ENCODE data around the gene VPS36.
A peak's percentile ranks its signal among the peaks of the same experiment; 100 is the strongest.

Gene VPS36

DNA sequence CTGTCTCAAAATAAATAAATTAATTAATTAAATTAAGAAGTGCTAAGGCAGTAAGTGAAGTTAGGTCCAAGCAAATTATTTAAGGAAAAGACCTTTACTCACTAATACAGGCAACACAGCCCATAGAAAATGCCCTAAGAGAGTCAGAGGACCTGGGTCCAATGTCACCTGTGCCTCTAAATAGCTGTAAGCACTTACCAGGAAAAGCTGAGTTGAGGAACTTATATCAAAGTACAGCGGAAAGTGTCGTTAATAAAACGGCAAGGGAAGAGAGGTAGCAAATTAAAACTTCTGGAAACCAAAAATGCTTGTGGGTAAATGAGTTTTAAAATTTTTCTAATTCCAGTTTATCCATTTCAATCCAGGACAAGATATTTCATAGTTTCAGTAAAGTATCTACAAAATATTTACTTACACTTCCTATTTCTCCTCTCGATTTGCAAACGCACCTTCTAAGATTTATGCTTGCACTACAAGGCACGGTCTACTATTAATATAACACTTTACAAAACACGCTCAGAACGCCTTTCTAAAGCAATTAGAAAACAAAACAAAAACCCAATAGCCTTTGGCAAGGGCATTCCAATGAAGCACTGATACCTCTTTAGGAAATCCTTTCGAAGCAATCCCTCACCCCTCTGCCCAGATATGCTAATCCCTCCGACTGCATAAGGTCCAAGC is 963 bp downstream of the VPS36 start:
- TF ChIP-seq EZH2phosphoT487 (IDR thresholded peaks at IDR 0.05; ENCODE audit: low read length), result no peak
- no peak for TF ChIP-seq CTCF (IDR thresholded peaks at IDR 0.05; ENCODE audit: low read length)
- TF ChIP-seq EZH2 (optimal IDR thresholded peaks at IDR 0.05; ENCODE audit: low read depth, low read length), result no peak
- H3K27ac ChIP-seq (ENCODE audit: low read length), result peak overlapping the region; percentile 62; the same call in 1 of the 2 replicates
- H4K20me1 ChIP-seq (ENCODE audit: insufficient read depth, low read length), result no peaks in the 10 kb centered on the region
- H3K27me3 ChIP-seq (replicated peaks; ENCODE audit: insufficient read depth, low read length), result no peaks in the 10 kb centered on the region
- H3K4me2 ChIP-seq (ENCODE audit: low read depth, low read length), result peak overlapping the region; percentile 68
- 0 out of 2 replicates have a peak, but pooled peaks cover 7% of the 10 kb centered on the region for H3K4me1 ChIP-seq (ENCODE audit: low read length)
- DNase-seq, result peak; percentile 9
- no peaks in the 10 kb centered on the region for H3K9me2 ChIP-seq (replicated peaks; ENCODE audit: insufficient read depth, low read length)
- H3K9me3 ChIP-seq (replicated peaks; ENCODE audit: insufficient read depth, low read length), result no peaks in the 10 kb centered on the region
- peak overlapping the region; percentile 63 for H2AFZ ChIP-seq (ENCODE audit: low read length)
- H3K9ac ChIP-seq (ENCODE audit: low read length), result peak overlapping the region; percentile 80
- H3K36me3 ChIP-seq (replicated peaks; ENCODE audit: insufficient read depth, low read length), result no peaks in the 10 kb centered on the region
- H3F3A ChIP-seq (ENCODE audit: insufficient read depth, low read length), result peaks cover 17% of the 10 kb centered on the region
- H3K4me3 ChIP-seq (ENCODE audit: low read length), result peak overlapping the region; percentile 89
- H3K79me2 ChIP-seq (ENCODE audit: low read length), result peaks cover 62% of the 10 kb centered on the region

GRCh38 chr13:52447815-52448552 is 2.5 kb downstream of the VPS36 start:
- Histone ChIP-seq H3K27ac (ENCODE audit: low read length) (no peak overlapping the region), H4K20me1 (ENCODE audit: insufficient read depth, low read length) (no peaks in the 10 kb centered on the region), H2AFZ (ENCODE audit: low read length) (no peak overlapping the region), H3K36me3 (replicated peaks; ENCODE audit: insufficient read depth, low read length) (no peaks in the 10 kb centered on the region), H3F3A (ENCODE audit: insufficient read depth, low read length) (peaks cover 4% of the 10 kb centered on the region; the same call in 1 of the 2 replicates), H3K79me2 (ENCODE audit: low read length) (peaks cover 61% of the 10 kb centered on the region), H3K4me2 (ENCODE audit: low read depth, low read length) (peak overlapping the region; percentile 22; the same call in 1 of the 2 replicates), H3K9me2 (replicated peaks; ENCODE audit: insufficient read depth, low read length) (no peaks in the 10 kb centered on the region), H3K27me3 (replicated peaks; ENCODE audit: insufficient read depth, low read length) (no peaks in the 10 kb centered on the region), H3K4me3 (ENCODE audit: low read length) (no peak overlapping the region), H3K9ac (ENCODE audit: low read length) (no peak overlapping the region), H3K4me1 (ENCODE audit: low read length) (0 out of 2 replicates have a peak, but pooled peaks cover 7% of the 10 kb centered on the region), H3K9me3 (replicated peaks; ENCODE audit: insufficient read depth, low read length) (no peaks in the 10 kb centered on the region)
- no peak for DNase-seq
- TF ChIP-seq EZH2 (optimal IDR thresholded peaks at IDR 0.05; ENCODE audit: low read depth, low read length), result no peak

DNA sequence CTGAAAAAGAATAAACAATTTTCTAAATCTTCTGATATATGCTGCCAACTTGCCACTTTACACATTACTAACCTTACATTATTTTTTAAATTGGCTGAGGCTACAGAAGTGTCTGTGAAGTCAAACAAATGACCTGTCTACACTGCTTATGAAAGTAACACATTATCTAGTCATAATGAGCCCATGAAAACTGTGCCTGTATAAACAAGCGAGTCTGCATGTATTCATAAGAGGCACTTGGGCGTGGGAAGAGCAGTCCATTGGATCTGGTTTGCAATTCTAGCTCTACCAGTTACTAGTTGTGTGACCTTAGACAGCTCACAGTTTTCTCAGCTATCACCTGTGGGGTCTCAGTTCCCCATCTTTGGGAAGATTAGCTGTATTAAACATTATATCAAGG is 3.1 kb downstream of the VPS36 start:
- no peaks in the 10 kb centered on the region for H3K9me2 ChIP-seq (replicated peaks; ENCODE audit: insufficient read depth, low read length)
- H3K79me2 ChIP-seq (ENCODE audit: low read length), result peaks cover 62% of the 10 kb centered on the region
- H3K9me3 ChIP-seq (replicated peaks; ENCODE audit: insufficient read depth, low read length), result no peaks in the 10 kb centered on the region
- no peak overlapping the region for H3K4me3 ChIP-seq (ENCODE audit: low read length)
- no peak for DNase-seq
- H3K27me3 ChIP-seq (replicated peaks; ENCODE audit: insufficient read depth, low read length), result no peaks in the 10 kb centered on the region
- no peak overlapping the region for H3K9ac ChIP-seq (ENCODE audit: low read length)
- H3K4me2 ChIP-seq (ENCODE audit: low read depth, low read length), result no peak overlapping the region
- H3K4me1 ChIP-seq (ENCODE audit: low read length), result 0 out of 2 replicates have a peak, but pooled peaks cover 7% of the 10 kb centered on the region
- no peak overlapping the region for H2AFZ ChIP-seq (ENCODE audit: low read length)
- peaks cover 4% of the 10 kb centered on the region; the same call in 1 of the 2 replicates for H3F3A ChIP-seq (ENCODE audit: insufficient read depth, low read length)
- H3K27ac ChIP-seq (ENCODE audit: low read length), result no peak overlapping the region
- no peaks in the 10 kb centered on the region for H4K20me1 ChIP-seq (ENCODE audit: insufficient read depth, low read length)
- no peaks in the 10 kb centered on the region for H3K36me3 ChIP-seq (replicated peaks; ENCODE audit: insufficient read depth, low read length)
- TF ChIP-seq EZH2phosphoT487 (IDR thresholded peaks at IDR 0.05; ENCODE audit: low read length) (no peak), EZH2 (optimal IDR thresholded peaks at IDR 0.05; ENCODE audit: low read depth, low read length) (no peak), CTCF (IDR thresholded peaks at IDR 0.05; ENCODE audit: low read length) (no peak)

All from MM.1S (cell line).